Right ventricle myocardium inferior (tissue), 1 donor: ENCODE results near the gene OAT. TPM values are rescaled to one million over a fixed set of nuclear protein-coding genes. Genes with fewer than 3 reads are reported as not detected.
"Not testable (repeated sequence)": the region's sequence is repeated elsewhere in the genome, so short reads cannot be mapped to it uniquely, and the experiment has no call there.

Experiments used
- ATAC-seq: fragments of 200-7000 bp; cut with Tn5 transposase; one replicate; pipeline ENCODE4 v1.9.1; 2020; ENCODE audit warnings: mild to moderate bottlenecking, moderate library complexity
- DNase-seq: peaks from one replicate; pipeline ENCODE4 v3.0.0; 2021; ENCODE audit errors: missing footprints
- intact Hi-C: fragments of 100-400 bp; cut with DNase I; formaldehyde crosslinking; loops from one replicate; pipeline ENCODE4 v1.11.0; 2022
- total RNA-seq: library from RNA; stranded (reverse); fragmentation: NEBNext Ultra II Directional; extraction: Animal tissue kit (Norgen Biotek cat#: 25700); gene quantifications from one replicate; pipeline ENCODE4 v1.2.1, GENCODE V29; 2021
- donor health status: DM: no; HTN: yes; CAD: no; lungs with severe emphysema.

The OAT gene
- total RNA-seq, 1 donor from 2014 or later: 27.3 TPM

DNA sequence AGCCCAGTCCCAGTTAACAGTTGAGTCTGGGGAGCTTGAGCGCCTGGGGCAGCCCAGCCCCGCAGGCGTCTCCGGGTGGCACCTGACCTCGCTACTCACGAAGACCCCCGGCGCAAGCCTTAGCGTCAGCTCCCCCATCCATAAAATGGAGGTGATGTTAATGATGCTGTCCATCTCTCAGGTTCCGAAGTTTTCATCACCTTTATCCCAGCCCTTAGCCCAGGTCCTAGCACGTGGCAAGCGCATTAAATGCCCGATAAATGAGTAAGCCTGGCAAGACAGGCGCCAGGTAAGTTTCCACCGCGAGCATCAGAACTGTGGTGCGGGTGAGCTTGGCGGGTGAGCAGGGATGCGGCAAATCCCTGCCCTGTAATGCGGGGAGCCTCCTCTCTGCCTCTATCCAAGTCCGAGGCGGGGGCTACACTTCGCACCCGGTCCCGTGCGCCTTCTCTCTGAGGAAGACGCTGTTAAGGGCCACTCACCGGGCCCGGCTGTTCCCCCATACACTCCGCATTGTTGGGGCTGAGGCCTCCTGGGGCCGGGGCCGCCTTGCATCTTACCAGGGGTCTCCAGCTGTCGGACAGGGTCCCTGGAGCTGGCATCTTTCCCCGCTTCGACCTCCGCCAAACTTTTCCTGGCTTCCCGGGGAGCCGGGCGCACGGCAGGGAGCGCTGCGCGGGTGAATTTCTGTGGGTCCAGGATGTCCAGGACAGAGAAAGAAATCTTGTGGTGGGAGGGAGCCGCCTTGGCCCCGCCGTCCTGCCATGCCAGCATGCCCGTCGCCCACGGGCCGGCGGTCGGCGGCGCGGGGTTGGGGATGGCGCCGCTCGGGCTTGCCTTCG is 30.7 kb upstream of the OAT start:
- intact Hi-C loops: no loop called here
- ATAC-seq: no peak
- DNase-seq: no peak

DNA sequence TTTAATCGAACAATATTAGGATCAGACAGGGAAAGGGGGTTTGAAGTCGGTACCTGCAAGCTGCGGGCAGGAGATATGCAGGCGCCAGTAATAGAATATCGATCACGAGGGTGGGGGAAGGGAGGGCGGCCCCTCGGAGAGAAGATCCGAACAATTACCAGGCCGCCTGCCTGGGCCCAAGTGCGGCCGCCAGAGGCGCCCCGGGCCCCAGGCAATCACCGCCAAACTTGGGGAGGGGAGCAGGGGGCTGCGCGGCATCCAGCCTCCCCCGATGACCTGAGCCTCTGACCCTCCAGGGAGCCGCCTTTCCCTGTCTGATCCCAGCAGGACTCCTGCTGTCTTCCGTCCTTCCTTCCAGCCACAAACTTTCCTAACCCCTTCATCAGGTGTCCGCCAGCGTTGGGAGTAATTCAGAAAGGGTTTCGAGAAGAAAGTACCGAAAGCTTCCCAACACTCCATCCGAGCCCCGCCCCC is 30.0 kb upstream of the OAT start:
- no peak for ATAC-seq
- no peak for DNase-seq
- intact Hi-C loops: no loop called here

DNA sequence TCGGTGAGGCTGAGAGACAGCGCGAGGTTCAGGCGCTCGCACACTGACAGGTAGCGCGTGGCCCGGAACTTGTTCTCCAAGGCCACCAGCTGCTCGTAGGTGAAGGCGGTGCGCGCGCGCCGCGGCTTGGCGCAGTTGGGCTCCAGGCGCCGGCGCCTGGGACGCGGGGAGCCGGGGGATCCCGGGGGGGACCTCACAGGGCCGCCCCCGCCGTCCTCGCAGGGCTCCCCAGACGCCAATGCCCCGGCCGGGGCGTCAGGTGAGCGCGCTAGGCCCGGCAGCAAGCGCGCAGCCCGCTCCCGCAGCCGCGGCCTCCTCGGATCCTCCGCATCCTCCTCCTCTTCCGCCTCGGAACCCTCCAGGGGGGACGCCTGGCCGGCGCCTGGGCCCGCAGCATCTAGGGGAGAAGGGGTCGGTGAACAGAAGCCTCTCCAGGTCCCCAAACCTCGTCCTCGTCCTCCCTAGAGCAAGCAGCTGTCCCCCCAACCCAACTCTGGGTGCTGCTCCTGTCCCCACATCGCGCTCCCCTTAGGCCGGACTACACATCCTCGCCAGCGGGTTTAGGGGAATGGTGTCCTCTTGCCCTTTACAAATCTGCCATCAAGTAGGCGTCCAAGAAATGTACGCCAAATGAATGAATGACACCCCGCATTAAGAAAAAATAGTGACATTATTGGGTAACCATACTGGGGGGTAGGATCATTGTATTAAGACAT is 29.2 kb upstream of the OAT start:
- intact Hi-C loops: no loop called here
- no peak for ATAC-seq
- DNase-seq: no peak

DNA sequence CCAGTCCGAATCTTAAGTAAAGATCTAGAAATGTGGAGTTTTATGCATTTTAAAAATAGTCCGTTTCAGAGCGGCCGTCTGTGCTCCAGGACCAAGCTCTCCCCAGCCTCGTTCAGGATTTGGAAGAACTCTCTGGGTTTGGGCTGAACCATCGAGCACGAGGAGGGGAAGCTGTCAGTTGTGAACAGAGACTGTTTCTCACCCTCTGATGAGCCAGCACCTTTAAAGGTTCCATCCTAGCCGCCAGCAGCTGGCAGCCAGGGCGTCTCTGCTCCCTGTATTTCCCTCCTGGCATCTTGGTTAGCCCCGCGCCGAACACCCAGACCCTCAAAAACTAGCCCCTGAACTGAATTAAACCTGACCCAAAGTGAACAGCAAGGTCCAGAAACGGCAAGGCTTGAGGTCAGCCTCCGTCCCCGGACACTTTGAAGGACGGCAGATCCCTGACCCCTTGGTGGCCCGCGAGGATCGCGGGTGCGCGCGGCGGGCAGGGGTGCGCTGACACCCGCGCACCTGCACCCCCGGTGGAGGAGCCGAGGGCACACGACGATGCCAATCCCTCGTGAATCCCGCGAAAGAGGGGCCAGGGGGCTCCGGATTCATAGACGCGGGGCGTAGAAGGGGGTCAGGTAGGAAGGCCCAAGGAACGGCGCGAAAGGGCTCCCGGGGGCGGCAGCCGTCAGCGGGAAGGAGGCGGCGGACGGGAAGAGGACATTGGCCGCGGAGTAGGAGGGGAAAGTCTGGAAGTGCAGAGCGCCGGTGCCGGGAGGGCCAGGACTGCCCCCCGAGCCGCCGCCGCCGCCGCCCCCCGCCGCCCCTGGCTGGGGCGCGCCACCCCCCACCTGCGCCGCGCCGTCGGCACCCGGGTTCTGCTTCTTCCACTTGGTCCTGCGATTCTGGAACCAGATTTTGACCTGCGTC is 28.4 kb upstream of the OAT start:
- ATAC-seq (no peak), DNase-seq (no peak)
- intact Hi-C loops: no loop called here

DNA sequence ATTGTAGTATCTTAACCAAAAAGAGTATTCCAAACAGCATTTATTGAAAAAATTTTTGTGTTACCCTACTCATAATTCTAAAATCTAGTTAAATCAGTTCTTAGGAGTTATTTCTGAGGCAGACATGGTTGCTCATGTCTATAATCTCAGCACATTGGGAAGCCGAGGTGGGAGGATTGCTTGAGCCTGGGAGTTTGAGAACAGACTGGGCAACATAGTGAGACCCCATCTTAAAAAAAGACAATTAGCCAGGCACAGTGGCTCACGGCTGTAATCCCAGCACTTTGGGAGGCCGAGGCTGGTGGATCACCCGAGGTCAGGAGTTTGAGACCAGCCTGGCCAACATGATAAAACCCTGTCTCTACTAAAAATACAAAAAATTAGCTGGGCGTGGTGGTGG is 23.0 kb upstream of the OAT start:
- intact Hi-C loops, DNase-seq, ATAC-seq: not testable (repeated sequence)

DNA sequence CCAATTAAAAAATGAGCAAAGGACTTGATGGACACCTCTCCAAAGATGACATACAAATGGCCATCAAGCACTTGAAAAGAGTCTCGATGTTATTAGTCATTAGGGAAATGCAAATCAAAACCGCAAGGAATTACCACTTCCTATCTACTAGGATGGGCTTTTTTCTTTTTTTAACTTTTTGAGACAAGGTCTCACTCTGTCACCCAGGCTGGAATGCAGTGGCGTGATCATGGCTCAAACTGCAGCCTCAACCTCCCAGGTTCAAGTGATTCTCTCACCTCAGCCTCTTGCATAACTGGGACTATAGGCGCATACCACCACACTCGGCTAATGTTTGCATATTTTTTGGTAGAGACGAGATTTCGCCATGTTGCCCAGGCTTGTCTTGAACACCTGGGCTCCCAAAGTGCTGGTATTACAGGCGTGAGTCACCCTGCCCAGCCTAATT is 17.5 kb upstream of the OAT start:
- intact Hi-C loops: no loop called here
- ATAC-seq (no peak), DNase-seq (no peak)

DNA sequence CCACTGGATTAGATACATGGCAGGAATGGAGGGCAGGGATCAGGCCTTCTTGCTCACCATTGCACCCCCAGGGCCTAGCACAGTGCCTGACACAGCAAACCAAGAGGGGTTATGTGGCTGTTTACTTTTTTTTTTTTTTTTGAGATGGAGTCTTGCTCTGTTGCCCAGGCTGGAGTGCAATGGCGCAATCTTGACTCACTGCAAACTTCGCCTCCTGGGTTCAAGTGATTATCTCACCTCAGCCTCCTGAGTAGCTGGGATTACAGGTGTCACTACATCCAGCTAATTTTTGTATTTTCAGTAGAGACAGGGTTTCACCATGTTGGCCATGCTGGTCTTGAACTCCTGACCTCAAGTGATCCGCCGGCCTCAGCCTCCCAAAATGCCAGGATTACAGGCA is 17.0 kb upstream of the OAT start:
- DNase-seq, intact Hi-C loops, ATAC-seq: not testable (repeated sequence)

DNA sequence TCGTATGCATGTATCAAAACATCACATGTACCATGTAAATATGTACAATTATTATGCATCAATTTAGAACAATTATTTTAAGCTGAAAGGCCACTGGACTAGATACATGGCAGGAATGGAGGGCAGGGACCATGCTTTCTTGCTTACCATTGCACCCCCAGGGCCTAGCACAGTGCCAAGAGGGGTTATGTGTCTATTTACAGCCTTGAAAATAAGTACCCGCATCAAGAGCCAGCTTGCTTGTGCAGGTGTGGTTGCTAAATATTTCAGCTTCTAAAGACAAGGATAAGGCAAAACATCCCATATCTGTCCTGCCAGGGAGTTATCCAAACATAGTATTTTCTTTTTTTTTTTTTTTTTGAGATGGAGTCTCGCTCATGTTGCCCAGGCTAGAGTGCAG is 14.7 kb upstream of the OAT start:
- no peak for DNase-seq
- intact Hi-C loops: no loop called here
- ATAC-seq: no peak

DNA sequence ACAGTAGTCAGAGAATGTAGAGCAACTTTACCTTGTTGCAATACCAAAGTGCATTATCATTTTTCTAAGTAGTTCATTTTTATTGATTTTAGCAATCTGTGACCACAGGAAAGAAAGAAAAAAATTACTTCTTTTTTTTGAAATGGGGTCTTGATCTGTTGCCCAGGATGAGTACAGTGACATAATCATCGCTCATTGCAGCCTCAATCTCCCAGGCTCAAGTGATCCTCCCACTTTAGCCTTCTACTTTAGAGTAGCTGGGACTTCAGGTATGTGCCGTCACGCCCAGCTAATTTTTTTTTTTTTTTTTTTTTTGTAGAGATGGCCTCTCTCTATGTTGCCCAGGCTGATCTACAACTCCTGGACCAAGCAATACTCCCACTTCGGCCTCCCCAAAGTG is 11.4 kb upstream of the OAT start:
- intact Hi-C loops: no loop called here
- ATAC-seq (no peak), DNase-seq (no peak)

DNA sequence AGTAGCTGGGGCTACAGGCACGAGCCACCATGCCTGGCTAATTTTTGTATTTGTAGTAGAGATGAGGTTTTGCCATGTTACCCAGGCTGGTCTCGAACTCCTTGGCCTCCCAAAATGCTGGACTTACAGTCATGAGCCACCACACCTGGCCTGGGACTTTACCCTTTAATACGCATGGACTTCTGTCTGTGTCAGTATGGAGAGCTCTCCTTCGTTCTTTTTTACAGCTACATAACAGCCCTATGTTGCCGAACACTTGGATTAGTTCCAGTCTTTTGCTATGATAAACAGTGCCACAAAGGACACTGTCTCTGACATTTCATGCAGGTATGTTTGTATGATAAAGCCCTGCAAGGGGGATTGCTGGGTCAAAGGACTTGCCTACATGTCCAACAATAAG is 10.9 kb upstream of the OAT start:
- intact Hi-C loops: no loop called here
- ATAC-seq (no peak), DNase-seq (no peak)

DNA sequence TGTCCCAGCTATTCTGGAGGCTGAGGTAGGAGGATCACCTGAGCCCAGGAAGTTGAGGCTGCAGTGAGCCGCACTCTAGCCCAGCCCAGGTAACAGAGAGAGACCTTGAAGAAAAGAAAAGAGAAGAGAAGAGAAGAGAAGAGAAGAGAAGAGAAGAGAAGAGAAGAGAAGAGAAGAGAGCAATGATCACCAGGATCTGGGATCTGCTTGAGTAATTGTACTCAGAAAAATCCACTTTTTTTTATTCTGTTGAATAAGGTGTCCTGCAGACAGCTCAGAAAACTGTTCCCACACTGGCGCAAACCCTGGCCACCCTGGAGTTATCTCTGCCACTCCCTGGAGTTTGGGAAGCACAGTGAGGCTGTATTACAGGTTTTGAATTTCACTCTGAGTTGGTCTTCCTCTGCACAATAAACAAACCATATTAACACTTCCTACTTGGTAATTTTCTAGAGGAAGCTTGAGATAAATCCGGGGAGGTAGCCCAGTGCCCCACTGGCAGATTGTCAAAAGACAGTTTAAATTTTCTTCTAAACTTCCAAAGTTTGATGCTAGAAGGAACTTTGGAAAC is 9.6 kb upstream of the OAT start:
- intact Hi-C loops: no loop called here
- ATAC-seq (no peak), DNase-seq (no peak)

DNA sequence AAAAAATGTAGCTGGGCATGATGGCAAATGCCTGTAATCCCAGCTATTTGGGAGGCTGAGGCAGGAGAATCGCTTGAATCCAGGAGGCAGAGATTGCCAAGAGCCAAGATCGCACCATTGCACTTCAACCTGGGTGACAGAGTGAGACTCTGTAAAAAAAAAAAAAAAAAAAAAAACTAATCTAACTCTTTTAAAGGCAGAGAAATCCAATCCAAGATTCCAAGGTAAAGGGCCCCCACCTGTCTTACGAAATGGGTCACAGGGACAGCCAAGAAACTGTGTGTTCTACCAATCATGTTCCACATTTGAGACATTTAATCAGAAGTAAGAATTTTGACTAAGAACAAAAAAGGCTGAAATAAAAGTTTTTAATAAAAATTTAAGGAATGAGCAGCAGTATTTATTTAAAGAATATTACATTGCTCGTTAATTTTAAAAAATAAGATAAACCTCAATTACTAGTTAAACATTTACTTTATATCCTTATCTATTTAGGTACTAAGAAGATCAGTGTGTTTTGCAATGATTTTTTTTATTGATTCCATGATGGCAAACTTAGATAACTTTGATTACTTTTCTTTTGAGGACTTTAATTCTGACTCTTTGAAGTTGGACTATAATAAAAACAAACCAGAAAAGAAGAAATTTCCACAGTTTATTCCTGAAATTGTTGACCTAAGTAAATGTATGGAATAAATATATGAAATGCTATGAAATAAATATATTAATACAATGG is 6.7 kb upstream of the OAT start:
- ATAC-seq (no peak), DNase-seq (no peak)
- intact Hi-C loops: no loop called here

DNA sequence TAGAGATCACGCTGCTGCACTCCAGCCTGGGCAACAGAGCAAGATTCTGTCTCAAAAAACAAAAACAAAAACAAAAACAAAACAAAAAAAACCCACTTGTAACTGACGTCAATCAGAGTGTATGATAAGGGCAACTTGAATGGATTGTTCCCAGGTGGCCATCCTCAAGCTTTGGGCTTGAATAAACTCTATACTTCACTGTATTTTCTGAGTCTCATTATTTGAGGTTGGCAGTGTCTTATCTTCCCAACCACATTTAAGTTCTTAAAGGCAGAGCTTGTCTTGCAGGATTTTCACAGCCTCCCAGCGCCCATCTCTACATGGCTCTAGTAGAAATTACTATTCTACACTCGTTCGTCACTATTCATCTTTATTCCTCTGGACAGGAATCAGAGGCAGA is 5.1 kb upstream of the OAT start:
- no peak for ATAC-seq
- DNase-seq: no peak
- intact Hi-C loops: no loop called here

DNA sequence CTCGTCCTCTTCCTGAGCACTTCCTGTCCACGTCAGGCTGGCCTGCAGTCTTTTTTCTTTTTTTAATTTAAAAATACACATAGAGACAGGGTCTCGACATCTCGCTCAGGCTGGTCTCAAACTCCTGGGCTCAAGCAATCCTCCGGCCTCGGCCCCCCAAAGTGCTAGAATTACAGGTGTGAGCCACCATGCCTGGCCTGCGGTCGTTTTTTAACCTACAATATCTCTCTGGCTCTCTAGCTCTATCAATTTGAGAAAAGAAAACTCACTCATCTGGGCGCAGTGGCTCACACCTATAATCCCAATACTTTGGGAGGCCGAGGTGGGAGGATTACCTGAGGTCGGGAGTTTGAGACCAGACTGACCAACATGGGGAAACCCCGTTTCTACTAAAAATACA is 4.0 kb upstream of the OAT start:
- DNase-seq: no peak
- ATAC-seq: no peak
- intact Hi-C loops: no loop called here

DNA sequence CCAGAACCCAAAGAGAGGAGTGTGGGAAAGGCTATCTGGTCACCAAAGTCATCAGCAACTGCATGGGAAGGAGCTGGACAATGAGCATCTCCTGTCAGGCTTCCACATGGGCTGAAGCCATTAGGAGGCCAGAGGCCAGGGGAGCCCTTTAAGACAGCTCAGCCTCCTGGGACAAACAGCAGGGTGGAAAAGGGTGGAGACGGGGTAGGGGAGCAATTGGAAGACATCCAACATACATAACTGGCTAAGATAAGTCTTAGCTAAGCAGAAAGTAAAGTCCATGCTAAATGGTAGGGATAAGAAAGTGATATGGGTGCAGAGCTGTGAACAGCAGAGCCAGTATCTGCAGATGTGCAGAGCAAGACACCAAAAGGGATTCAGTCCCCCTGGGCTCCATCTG is 1.5 kb upstream of the OAT start:
- ATAC-seq (no peak), DNase-seq (no peak)
- intact Hi-C loops: no loop called here

DNA sequence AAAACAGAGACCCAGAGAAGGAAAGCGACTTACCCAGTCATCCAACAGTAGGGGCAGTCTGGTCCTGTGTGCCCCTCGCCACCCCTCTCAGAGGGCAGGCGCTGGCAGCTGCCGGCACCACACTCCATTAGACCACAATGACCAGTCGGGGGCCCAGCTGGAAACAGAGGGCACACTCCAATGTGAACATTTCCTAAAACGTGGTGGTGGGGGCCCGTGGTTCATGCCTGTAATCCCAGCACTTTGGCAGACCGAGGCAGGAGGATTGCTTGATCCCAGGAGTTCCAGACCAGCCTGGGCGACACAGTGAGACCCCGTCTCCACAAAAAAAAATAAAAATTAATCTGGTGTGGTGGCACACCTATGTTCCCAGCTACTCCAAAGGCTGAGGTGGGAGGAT is 912 bp upstream of the OAT start:
- ATAC-seq (no peak), DNase-seq (no peak)
- intact Hi-C loops: no loop called here

DNA sequence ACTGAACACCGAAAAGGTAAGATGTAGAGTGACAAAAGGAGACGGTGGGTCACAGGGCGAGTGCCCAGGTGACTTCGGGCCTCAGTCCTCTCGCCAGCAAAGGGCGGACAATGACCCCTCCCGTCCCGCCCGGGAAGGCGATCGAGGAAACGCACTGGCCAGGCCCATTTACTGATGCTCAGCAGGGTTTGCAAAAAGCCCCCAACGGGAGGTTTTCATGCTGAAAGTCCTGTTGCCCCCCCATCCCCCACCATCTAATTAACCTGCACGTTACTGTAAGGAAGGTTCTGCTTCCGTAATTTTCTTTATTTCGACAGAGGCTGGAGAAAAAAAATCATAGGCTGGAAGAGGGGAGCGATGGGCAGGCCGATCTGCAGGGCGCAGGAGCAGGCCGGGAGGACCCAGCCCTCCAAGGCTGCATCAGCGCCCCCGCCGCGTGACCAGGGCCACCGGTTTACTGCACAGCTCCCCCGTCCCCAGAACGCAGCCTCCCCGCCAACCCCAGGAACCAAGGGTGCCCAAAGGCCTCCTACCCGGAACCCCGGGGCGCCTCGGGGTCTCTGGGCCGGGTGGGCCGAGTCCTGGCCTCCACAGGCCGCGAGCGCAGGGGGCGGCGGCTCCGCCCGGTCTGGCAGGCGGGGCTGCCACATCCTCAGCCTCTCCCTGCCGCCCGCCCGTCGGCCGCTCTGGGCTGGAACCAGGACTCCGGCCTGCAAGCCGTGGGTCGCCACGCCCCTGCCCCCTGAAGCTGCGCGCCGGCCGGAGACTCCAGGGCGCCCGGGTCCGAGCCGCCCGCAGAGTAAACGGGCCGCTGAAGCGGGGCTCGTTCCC is 613 bp downstream of the OAT start:
- intact Hi-C loops: loop anchor here (1.0 kb wide), 1 partner anchor 107 kb away; no protein-coding TSS in a partner anchor
- peak; percentile 83 for DNase-seq
- ATAC-seq: peak; percentile 62
